Measurements from ENCODE around the gene SMPX. TPM values are rescaled to one million over a fixed set of nuclear protein-coding genes. Genes with fewer than 3 reads are reported as not detected.
A peak's percentile ranks its signal among the peaks of the same experiment; 100 is the strongest.

Gene SMPX
- total RNA-seq, 1 donor from 2014 or later = not detected

DNA sequence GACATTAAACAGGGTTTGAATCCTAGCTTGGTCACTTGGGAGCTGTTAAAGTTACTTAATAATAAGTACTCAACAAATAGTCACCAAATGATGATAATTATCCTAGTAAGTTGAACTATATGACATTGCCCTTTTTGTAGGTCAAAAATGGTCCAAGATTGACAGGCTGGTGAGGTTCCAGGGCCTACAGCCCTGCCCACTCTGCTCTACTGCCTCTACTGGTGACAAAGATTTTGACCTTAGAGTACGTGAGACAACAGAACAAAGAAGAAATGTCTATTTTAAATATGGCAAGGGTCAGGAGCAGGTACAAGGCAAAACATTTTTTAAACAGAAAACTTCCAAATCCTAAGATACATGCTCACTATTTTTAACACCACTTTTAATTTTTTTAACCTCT, 572 bp upstream of the SMPX start:
- H3K9me3 Mint-ChIP-seq (ENCODE audit: unreplicated experiment) = no peaks in the 10 kb centered on the region
- H3K36me3 Mint-ChIP-seq (ENCODE audit: unreplicated experiment) = no peaks in the 10 kb centered on the region
- no peaks in the 10 kb centered on the region for H3K27me3 Mint-ChIP-seq (ENCODE audit: unreplicated experiment)
- no peak overlapping the region for H3K27ac Mint-ChIP-seq (ENCODE audit: unreplicated experiment)
- DNase-seq = no peak
- H3K4me3 Mint-ChIP-seq (ENCODE audit: unreplicated experiment) = no peak overlapping the region
- TF ChIP-seq, protein P1, sequence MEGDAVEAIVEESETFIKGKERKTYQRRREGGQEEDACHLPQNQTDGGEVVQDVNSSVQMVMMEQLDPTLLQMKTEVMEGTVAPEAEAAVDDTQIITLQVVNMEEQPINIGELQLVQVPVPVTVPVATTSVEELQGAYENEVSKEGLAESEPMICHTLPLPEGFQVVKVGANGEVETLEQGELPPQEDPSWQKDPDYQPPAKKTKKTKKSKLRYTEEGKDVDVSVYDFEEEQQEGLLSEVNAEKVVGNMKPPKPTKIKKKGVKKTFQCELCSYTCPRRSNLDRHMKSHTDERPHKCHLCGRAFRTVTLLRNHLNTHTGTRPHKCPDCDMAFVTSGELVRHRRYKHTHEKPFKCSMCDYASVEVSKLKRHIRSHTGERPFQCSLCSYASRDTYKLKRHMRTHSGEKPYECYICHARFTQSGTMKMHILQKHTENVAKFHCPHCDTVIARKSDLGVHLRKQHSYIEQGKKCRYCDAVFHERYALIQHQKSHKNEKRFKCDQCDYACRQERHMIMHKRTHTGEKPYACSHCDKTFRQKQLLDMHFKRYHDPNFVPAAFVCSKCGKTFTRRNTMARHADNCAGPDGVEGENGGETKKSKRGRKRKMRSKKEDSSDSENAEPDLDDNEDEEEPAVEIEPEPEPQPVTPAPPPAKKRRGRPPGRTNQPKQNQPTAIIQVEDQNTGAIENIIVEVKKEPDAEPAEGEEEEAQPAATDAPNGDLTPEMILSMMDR (IDR thresholded peaks at IDR 0.05; ENCODE audit: partially characterized antibody, unreplicated experiment) = no peak
- no peaks in the 10 kb centered on the region for H3K4me1 Mint-ChIP-seq (ENCODE audit: low read depth, unreplicated experiment)

DNA sequence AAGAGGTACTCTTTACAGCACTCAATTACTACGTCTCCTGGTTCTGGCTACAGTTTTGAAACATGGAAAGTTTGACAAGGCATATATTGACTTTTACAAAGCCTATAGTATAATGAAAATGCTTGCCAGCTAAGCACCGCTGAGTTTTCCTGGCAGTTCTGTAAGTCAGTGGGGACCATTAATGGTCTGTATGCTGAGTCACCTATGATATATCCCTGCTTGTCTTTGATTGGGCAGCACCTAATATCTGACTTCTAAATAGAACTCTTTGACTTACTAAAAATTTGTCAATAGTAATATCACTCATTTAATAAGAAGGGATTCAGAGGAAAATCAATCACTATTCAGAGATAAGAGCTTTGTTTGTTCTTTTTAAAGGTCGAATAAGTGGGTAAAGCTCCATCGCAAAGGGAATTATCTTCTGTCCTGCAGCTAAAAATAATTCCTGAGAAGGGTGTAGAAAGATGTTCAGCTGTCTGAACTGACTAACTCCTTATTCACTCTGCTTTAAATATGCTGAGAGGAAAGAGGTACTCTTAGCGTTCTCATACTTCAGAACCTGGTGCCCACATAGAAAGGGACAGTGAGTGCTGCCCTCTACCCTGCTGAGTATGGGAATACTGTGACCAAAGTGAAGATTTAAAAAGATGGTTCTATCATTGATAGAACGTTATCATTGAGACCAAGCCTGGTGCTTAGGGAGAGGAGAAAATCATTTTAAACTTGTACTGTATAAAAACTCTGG, 959 bp downstream of the SMPX start:
- peak overlapping the region; percentile 8 for H3K27ac Mint-ChIP-seq (ENCODE audit: unreplicated experiment)
- H3K4me3 Mint-ChIP-seq (ENCODE audit: unreplicated experiment) = no peak overlapping the region
- DNase-seq = no peak
- H3K27me3 Mint-ChIP-seq (ENCODE audit: unreplicated experiment) = no peaks in the 10 kb centered on the region
- no peaks in the 10 kb centered on the region for H3K4me1 Mint-ChIP-seq (ENCODE audit: low read depth, unreplicated experiment)
- no peaks in the 10 kb centered on the region for H3K36me3 Mint-ChIP-seq (ENCODE audit: unreplicated experiment)
- no peaks in the 10 kb centered on the region for H3K9me3 Mint-ChIP-seq (ENCODE audit: unreplicated experiment)
- TF ChIP-seq, protein P1 (IDR thresholded peaks at IDR 0.05; ENCODE audit: partially characterized antibody, unreplicated experiment) = no peak

DNA sequence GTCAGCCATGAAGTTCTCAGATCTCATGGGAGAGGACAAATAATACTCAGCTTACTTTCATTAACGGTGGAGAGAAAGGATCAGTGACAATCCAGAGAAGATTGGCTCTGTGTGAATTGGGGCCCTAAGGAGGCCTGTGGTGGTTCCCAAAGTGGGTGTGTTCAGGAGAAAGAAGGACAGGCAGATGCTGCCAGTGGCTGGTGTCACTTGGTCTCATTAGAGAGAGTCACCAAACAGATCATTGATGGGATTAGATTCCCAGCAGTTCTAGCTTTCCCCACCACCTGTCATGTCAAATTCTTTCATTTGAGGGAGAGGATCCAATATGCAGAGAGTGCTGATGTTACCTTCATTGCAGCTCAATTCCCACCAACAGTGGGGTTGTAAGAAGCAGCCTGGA, 8.0 kb downstream of the SMPX start:
- TF ChIP-seq, protein P1 (IDR thresholded peaks at IDR 0.05; ENCODE audit: partially characterized antibody, unreplicated experiment) = no peak
- Mint-ChIP-seq H3K27me3 (ENCODE audit: unreplicated experiment) (no peaks in the 10 kb centered on the region), H3K9me3 (ENCODE audit: unreplicated experiment) (no peaks in the 10 kb centered on the region), H3K27ac (ENCODE audit: unreplicated experiment) (no peak overlapping the region), H3K4me1 (ENCODE audit: low read depth, unreplicated experiment) (peaks cover 15% of the 10 kb centered on the region), H3K4me3 (ENCODE audit: unreplicated experiment) (no peak overlapping the region), H3K36me3 (ENCODE audit: unreplicated experiment) (no peaks in the 10 kb centered on the region)
- DNase-seq = no peak

DNA sequence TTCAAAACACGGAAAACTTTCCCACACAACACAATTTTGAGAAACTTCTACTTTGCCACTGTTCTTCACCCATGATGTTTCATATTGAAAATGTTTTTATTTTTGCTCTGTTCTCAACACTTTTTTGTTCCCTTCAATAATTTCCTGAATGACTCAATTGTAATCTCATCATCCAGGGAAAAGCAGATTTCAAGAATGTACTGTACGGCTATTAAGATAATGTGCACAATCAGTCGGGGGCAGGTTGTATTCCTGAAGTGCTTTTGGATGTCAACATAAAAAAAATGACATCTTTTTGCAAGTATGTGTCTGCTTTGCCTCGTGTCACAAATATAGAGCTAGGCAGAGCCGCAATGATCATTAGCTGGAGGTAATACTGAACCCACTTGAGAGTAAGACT, 9.7 kb downstream of the SMPX start:
- no peaks in the 10 kb centered on the region for H3K9me3 Mint-ChIP-seq (ENCODE audit: unreplicated experiment)
- peaks cover 24% of the 10 kb centered on the region for H3K4me1 Mint-ChIP-seq (ENCODE audit: low read depth, unreplicated experiment)
- no peak overlapping the region for H3K4me3 Mint-ChIP-seq (ENCODE audit: unreplicated experiment)
- H3K27ac Mint-ChIP-seq (ENCODE audit: unreplicated experiment) = no peak overlapping the region
- TF ChIP-seq, protein P1 (IDR thresholded peaks at IDR 0.05; ENCODE audit: partially characterized antibody, unreplicated experiment) = no peak
- no peaks in the 10 kb centered on the region for H3K36me3 Mint-ChIP-seq (ENCODE audit: unreplicated experiment)
- H3K27me3 Mint-ChIP-seq (ENCODE audit: unreplicated experiment) = no peaks in the 10 kb centered on the region
- no peak for DNase-seq

DNA sequence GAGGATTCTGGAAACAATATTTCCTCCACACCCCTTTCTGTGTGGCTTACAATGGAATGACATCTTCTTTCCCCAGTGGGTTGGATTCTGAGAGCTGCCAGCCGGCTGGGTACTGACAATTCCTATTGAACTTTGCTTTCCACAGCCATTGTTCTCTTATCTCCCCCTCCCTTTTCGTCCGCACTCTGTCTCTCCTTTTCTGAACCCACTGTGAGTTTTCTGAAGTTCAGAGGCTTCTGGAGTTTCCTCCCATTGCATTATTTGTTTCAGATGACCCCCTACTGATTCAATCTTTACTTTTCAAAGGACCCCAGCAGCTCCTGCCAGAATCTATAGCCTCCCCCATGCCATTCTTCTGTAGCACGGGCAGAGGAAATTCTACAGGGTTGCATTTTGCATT, 10.4 kb downstream of the SMPX start:
- no peaks in the 10 kb centered on the region for H3K9me3 Mint-ChIP-seq (ENCODE audit: unreplicated experiment)
- H3K27me3 Mint-ChIP-seq (ENCODE audit: unreplicated experiment) = no peaks in the 10 kb centered on the region
- H3K4me3 Mint-ChIP-seq (ENCODE audit: unreplicated experiment) = peak overlapping the region; percentile 46
- no peak for DNase-seq
- no peaks in the 10 kb centered on the region for H3K36me3 Mint-ChIP-seq (ENCODE audit: unreplicated experiment)
- peak overlapping the region; percentile 17 for H3K27ac Mint-ChIP-seq (ENCODE audit: unreplicated experiment)
- H3K4me1 Mint-ChIP-seq (ENCODE audit: low read depth, unreplicated experiment) = peaks cover 29% of the 10 kb centered on the region
- TF ChIP-seq, protein P1 (IDR thresholded peaks at IDR 0.05; ENCODE audit: partially characterized antibody, unreplicated experiment) = no peak
